SIG-M5 (cell line): ENCODE measurements around the gene SDK1.

Experiments used
- DNase-seq: peaks from one replicate; lab custom pipeline; 2025; lab: John Stamatoyannopoulos, UW

SDK1 gene

GRCh38 chr7:3987426-3987927 lies 686.4 kb downstream of the SDK1 start:
- DNase-seq: no peak

DNA sequence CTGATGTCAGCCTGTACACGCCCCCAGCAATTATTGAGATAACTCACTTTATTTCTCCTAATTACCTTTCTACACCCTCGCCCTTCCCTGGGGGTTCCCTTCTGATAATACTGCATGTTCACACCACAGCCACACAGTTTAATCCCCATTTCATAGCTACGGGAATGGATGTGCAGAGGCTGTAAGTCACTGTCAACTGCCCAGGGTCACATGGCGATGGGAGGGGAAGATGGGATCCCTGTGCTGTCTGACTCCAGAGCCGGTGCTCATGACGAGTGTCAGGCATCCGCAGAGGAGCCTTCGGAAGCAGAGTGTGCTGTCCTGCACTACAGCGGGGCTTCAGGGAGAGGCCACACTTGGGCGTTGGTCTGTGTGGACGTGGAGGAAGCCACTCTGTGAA lies 688.7 kb downstream of the SDK1 start:
- no peak for DNase-seq

DNA sequence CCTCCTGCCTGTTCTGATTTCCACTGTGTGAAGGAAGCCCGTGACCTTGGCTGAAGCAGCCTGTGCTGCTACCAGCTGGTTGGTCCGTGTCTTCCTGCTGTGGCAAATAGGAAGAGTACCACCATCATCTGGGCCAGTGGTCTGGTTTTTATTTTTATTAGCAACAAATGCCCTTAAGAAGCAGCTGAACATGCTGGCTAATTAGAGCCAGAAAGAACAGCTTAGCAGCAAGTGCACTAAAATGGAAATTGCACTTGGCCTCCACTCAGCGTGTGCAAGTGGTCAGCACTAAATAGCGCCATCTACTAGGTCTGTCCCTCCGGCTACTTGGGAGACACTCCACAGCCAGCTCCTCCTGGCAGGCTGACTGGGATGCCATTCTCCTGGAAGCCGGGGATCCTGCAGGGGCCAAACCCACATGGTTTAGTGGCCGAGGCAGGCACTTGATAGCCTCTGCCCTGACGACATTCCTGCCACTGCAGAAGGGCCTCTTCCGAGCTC lies 690.7 kb downstream of the SDK1 start:
- no peak for DNase-seq

GRCh38 chr7:3992841-3993240 lies 691.8 kb downstream of the SDK1 start:
- DNase-seq: no peak

GRCh38 chr7:3994764-3995163 lies 693.7 kb downstream of the SDK1 start:
- no peak for DNase-seq

DNA sequence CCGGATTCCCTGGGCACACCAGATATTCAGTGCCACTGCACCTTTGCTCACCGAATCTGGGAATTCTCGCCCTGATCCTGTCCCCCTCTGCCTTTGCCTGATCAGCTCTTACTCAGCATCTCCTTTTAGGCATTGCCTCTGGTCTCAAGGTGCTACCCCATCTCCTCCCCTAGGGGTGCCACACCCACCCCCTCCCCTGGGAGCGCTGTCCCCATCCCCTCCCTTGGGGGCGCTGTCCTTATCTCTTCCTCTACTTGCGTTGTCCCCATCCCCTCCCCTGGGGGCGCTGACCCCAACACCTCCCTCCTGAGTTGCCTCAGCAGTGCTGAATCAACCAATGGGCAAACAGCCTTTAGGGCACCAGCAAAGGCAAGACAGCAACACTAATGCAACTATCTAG lies 694.1 kb downstream of the SDK1 start:
- no peak for DNase-seq

DNA sequence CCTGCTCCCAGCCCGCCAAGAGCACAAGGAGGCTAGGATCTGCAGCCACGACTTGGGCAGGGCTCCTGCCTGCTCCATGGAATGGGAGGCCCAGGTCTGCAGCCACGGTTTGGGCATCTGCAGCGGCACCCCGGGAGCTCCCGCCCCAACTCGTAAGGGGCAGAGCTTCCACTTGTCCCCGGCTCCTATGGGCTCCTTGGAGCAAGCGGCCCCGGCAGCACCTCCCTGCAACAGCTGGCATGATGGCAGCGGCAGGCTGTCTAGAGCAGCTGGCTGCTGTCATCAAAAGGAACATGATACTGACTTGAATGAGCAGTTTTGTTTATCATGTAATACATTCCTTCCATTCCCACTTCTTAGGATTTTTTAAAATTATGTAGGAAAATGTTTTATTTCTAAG lies 697.0 kb downstream of the SDK1 start:
- DNase-seq: no peak

DNA sequence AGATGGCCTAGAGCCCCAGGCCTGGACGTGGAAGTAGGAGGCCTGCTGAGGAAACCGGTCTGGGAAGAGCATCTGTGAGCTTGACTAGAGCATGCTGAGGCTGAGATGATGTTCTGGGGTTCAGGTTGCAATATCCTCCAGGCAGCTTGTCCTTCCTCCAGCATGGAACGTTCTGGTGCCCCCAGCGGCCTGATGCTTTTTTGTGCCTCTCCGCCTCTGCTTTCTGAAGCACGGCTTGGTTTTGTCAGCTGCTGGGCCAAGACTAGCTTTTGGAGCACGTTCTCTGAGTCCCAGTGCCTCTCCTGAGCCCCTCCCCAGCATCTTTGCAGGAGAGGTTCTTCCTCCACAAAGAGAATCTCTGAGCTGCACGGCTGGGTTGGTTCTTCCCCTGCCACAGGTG lies 699.1 kb downstream of the SDK1 start:
- no peak for DNase-seq

DNA sequence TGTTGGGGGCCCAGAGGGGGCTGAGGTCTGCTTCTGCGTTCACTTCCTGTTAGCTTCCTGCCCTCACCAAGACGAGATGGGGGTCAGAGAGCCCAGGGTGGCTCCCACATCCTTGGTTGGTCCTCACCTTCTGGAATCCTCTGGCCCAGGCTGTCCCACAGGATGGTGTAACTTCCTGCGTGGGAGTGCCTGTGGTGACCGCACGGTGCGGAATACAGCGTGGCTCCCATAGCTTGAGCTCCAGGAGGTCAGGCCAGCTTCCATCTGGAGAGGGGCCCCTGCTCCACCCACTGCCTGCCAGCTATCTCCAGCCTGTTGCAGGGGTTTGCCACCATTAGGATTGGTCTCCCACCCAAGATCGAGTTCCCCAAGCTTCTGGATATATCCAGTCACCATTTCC lies 699.9 kb downstream of the SDK1 start:
- DNase-seq: no peak

DNA sequence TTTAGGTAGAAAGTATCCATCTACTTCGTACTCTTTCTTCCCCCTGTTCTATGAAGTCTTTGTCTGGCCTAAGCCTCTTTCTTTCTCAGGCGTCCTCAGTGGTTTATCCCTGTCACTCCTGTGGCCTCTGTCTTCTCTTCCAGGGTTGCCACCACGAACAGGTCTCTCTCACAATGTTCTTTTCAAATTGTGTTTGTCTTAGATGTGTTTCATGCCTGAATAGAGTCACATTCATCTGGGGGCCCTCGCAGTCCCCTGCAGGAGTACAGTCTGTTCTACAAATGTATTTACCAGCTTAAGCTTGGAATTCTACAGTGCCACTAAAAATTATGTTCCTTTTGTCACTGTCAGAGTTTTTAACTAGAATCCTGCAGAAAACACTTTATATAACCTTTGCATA lies 700.7 kb downstream of the SDK1 start:
- no peak for DNase-seq

DNA sequence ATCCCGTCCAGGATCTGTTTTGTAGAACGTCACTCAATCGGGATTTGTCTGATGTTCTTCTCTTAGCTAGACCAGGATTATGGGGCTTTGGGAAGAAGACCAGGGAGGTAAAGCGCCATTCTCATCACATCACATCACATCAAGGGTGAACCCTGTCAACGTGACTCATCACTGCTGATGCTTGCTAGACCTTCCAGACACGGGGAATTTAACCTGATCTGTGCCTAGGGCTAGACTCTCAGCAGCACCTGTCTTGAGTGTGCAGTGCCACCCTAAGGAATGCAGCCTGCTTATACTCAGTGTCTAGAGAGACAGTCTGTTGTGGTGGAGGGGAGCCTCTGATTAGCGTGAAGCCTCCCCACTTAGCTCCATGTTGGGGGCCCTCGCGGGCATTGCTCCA lies 702.5 kb downstream of the SDK1 start:
- no peak for DNase-seq

GRCh38 chr7:4006687-4007086 lies 705.6 kb downstream of the SDK1 start:
- no peak for DNase-seq

DNA sequence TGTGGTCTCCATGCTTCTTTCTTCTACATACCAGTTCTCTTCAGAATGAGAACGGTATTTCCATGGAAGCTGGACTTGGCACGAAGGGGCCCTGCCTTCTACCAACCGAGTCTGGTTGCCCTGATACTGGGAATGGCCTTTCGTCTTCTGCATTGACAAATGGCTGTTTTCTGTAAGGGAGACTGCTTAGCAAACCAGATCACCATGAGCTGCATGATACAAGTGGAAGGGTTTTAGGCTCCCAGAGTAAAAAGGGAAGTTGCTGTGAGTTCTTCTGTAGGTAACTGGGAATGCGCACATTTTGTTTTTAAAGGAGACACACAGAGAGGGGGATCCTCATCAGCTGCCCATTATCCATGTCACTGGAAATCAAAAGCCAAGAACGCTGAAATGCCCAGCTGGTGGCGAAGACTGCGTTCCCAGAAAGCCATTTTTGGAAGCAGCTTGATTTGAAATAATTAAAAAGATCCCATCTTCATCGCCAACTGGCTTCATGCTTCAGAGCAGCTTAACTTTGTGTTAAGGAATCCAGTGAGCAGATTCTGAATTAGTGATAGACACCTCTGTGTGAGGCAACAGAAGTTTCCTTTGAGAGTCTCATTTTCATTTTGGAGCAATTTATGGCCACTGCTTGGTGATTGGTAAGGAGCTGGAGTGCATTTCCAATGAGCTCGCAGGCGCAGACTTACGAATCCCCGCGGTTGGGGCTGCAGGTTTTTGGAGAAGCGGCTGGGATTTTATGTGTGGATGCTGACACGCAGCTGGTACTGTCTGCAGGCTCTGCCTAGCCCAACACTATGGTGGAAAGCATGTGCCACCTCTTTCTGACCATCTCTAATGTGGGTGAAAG lies 708.4 kb downstream of the SDK1 start:
- DNase-seq: no peak

DNA sequence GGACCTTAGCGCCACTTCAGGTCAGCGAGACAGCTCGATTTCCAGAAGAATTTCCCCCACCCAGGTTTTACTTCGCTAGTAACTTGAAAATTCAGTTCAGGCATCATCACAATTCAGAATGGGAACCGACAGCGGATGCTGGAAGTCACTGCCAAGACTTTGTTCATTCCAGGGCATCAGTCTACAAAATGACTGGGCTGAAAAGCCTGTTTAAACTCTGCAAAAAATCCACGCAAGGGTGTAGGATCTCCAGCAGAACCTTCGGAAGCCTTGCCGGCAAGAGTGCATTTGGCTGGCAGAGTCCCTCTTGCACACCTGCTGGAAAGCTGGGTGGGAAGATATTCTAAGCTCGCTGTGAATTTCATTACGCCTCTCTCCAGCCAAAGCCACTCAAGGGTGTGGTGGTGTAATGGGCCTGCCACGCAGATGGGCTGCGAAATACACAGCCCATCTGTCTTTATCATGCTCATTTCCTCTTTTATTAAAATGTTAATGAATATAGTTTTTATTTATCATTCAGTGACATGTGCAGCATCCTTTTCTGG lies 709.1 kb downstream of the SDK1 start:
- no peak for DNase-seq

- no peak for DNase-seq
Observed at GRCh38 chr7:4010923-4011656, 710.0 kb downstream of the SDK1 start.

GRCh38 chr7:4013793-4014192 lies 712.7 kb downstream of the SDK1 start:
- DNase-seq: no peak

GRCh38 chr7:4014346-4015050 lies 713.4 kb downstream of the SDK1 start:
- no peak for DNase-seq

- DNase-seq: no peak
Observed at GRCh38 chr7:4015371-4015770, 714.3 kb downstream of the SDK1 start.

DNA sequence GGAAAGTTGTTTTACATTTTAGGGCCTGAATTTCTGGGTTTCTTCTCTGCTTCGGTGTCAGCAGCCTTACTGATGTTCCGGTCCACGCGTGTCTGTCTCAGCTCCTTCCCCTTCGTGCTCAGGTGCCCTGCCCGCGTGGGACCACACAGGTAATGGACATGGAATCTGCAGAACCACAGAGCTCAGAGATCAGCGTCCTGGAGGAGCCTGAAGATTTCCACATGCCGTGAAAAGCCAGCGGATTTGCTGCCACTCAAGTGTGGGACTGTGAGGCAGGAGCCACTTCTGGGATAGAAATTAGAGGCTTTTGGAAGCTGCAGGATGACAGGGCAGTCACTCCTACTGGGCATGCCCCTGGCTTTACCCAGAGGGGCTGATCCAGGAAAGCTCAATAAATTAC lies 714.9 kb downstream of the SDK1 start:
- DNase-seq: no peak

- no peak for DNase-seq
Observed at GRCh38 chr7:4017081-4017480, 716.0 kb downstream of the SDK1 start.

GRCh38 chr7:4017785-4018184 lies 716.7 kb downstream of the SDK1 start:
- DNase-seq: no peak

GRCh38 chr7:4018601-4019316 lies 717.7 kb downstream of the SDK1 start:
- no peak for DNase-seq
